ENCODE measurements around the gene SLC15A4.
"Not testable (repeated sequence)": the region's sequence is repeated elsewhere in the genome, so short reads cannot be mapped to it uniquely, and the experiment has no call there.

SLC15A4 gene

GRCh38 chr12:128813883-128814282 is 9.9 kb downstream of the SLC15A4 start:
- DNase-seq, result no peak

DNA sequence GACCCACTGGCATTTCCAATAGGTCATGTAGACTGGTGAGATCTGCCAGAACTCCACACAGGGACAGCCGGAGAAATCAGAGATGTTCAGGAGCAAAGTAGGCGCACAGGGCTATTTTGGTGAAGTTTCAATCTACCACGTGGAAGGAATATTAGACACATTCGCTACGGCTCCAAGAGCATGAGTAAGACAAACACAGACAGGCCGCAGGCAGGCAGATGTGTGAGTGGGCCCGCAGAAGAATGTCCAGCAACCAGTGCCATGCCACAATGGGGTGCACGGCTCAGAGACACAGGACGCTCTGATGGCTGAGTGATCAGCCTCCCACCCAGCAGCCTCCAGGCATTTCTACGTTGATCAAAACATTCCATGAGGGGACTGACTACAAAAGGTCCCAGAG is 10.4 kb downstream of the SLC15A4 start:
- DNase-seq, result no peak

DNA sequence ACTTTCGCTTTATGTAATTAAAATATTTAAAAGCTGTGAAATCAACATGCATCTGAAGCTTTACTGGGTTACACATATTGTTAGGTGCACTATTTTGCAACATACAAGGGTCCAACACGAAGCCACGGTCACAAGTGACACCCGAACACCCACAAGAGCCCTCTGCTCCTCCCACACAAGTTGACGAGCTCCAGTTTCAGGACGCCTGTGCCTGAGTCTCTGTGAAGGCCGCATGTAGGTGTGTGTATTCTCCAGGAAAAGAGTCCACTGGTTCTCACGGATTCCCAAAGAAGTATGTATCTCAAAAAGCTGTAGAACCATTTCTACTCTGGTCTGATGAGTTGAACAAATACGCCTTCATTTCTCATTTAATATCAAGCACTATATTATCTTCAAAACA is 12.0 kb downstream of the SLC15A4 start:
- DNase-seq, result no peak

GRCh38 chr12:128810182-128811127 is 13.3 kb downstream of the SLC15A4 start:
- peak; percentile 38 for DNase-seq

DNA sequence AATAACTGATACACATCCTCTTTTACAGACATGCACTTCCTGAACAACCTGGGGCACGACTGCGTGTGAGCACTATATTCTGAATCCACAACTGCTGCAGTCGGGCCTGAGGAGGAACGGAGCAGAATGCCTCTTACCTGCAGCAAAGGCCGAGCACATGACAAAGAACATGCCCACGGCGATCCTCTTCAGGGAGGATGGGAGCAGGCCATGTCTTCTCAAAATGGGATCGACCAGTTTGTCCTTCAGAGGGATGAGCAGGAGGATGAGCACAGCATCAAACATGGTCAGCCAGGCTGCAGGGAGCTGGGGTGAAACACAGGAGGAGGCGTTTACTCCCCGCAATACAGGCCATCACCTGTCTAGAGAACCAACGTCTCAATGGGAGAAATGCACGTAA is 15.1 kb downstream of the SLC15A4 start:
- DNase-seq, result no peak

- peak; percentile 70 for DNase-seq
Observed at GRCh38 chr12:128807161-128807724, 16.5 kb downstream of the SLC15A4 start.

GRCh38 chr12:128806573-128806972 is 17.2 kb downstream of the SLC15A4 start:
- DNase-seq, result no peak

DNA sequence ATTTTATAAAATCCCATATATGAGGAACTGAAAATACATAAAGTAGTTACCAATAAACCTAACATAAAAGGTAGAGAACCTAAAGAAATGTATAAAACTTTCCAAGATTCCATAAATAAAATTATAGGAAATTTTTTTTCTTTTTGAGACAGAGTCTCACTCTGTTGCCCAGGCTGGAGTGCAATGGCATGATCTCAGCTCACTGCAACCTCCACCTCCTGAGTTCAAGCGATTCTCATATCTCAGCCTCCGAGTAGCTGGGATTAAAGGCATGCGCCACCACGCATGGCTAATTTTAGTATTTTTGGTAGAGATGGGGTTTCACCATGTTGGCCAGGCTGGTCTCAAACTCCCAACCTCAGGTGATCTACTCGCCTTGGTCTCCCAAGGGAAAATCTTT is 18.4 kb downstream of the SLC15A4 start:
- not testable (repeated sequence) for DNase-seq

DNA sequence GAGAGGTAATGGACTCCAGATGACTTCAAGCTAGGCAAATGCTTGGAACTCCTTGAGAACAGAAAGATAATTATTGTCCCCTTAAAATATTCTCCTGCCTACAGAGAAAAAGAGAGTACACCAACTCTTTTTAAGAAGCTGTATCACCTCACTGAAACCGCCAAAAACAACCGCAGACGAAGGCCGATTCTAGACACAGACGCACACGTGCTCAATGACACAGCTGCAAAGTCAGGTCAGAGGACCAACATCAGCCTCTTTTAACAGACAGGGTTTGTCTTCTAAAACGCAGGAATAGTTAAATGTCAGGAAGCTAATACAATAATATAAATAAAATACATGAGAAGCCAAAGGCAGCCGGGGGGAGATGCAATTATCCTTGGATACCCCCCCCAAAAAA is 19.0 kb downstream of the SLC15A4 start:
- DNase-seq, result no peak

GRCh38 chr12:128803788-128804187 is 20.0 kb downstream of the SLC15A4 start:
- no peak for DNase-seq

- no peak for DNase-seq
Observed at GRCh38 chr12:128802756-128803155, 21.0 kb downstream of the SLC15A4 start.

- no peak for DNase-seq
Observed at GRCh38 chr12:128801879-128802391, 21.8 kb downstream of the SLC15A4 start.

- no peak for DNase-seq
Observed at GRCh38 chr12:128800606-128801005, 23.2 kb downstream of the SLC15A4 start.

DNA sequence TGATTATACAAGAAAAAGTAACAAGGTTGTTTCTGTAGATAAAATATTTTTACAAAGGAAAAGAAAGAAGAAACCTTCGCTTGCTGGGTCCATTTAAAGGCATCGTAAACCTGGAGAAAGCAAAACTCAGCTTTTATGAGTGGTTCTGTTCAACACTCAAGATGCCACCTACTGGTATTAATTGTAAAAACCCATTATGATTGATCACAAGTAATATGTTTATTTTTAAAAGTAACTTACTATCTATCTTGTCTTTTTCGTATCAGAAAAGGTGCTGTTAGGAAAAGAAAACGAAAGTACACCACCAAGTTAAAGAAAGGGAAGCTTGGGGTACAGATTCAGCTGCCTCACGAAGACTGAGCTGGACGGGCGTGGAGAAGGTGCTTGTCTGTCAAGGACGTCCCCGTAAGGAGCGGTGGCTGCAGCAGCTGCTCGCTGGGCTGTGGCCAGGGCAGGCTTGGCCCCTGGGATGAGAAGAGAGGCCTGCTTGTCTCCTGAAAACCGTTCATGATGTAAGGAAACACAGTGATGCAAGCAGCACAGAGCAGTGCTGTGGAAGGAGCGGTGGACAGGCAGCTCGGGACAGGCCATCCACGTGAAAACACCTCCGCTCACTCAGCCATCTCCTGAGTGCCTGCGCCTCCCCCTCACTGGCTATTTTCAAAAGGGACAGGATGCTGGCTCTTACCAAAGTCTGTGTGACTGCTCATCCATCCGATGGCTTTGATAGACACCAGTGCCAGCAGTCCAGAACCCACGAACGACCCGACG is 25.0 kb downstream of the SLC15A4 start:
- DNase-seq, result no peak

GRCh38 chr12:128797119-128798118 is 26.3 kb downstream of the SLC15A4 start:
- no peak for DNase-seq

DNA sequence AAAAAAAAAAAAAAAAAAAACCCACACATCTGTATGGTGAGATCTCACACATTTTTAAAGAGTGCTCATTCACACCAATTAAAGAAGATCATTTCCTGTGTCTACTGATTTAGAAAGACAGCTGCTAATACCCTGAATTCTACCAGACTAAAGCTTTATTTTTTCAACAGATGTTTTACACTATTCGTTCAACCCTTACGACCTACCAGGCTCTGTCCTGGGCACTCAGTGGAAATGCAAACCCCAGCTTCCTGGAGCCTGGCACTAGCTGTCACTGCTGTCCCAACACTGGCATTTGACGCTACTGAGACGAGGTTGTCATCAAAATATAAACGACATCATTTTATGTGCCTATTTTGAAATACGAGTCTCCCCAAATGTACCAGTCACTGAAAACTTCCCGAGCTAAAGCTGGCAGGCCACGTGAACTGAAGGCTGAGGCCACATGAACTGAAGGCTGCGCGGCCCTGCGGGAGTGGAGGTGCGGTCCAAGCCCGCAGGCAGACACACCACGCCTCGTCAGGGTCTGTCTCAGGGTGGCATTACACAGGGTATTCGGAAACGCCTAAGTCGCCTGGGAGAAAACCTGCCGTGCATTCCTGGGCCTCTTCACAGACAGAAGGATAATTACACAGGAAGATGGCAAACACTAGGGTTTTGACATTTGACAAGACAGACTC is 27.2 kb downstream of the SLC15A4 start:
- DNase-seq, result no peak

DNA sequence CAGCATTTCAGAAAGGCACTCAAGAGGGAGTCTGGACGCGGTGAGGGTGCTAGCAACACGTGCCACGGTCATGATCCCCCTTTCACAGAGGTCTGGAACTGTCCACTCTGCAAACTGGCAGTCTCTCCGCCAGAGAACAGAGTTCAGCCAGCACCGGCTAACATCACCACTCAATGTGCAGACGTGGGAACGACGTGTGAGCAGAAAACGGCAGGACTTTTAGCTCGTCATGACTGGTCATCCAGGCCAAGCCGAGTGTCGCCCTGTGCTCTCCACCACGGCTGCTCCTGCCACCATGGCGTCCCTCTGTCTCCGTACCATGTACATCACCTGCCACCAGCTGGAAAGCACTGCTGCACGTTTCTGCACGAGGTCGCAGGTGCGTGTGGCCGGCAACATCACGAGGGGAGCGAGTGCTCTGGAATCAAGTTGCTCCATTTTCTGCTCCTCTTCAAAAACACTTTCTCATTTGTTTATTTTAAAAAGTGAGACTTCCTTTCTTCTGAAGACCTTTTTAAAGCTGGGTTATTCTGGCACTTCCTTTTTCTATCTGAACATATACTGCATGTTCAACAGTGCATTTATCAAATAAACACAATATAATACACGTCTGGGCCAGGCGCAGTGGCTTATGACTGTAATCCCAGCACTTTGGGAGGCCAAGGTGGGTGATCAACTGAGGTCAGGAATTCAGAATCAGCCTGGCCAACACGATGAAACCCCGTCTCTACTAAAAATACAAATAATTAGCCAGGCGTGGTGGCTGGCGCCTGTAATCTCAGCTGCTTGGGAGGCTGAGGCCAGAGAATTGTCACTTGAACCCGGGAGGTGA is 28.0 kb downstream of the SLC15A4 start:
- DNase-seq, result no peak

DNA sequence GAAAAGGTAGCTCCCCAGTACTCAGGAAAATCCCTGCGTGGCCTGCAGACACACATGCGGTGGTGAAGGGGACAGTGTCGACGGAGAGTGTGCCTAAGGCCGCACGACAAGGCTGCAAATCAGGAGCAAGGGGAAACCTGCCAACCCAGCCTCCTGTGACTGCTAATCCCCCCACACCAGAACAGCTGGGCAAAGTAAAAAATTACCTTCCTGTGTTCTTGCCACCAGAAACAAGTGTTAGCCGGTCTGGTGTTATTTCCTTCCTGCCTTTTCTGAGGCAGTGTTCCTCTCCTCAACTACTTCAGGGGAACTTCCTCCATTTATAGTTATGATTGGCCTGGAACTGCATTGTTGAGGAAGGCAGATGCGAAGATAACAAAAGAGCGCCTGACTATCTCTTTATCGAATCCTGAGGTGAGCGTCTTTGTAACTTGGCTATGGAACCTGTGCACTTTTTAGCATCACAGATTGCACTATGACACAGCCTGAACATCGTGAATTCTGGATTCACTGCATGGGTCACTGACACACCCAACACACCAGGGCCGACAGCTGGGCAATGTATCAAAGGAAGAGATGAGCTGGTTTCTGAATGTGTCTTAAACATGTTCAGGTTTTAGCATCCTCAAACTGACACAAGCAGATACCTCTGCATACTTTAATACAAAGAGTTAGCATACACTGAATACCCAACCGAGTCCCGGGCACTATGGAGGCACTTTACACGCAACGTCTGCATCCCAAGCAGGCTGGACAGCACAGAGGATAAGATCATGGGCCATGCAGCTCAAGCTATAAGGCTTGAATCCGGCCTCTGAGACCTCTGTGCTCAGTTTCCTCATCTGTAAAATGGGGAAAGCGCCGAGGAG is 28.9 kb downstream of the SLC15A4 start:
- peak; percentile 3 for DNase-seq

- no peak for DNase-seq
Observed at GRCh38 chr12:128793701-128794100, 30.1 kb downstream of the SLC15A4 start.
